ENCODE data around the gene SYNE2. TPM values are rescaled to one million over a fixed set of nuclear protein-coding genes. Genes with fewer than 3 reads are reported as not detected.
A peak's percentile ranks its signal among the peaks of the same experiment; 100 is the strongest.

Gene SYNE2
- total and polyA plus RNA-seq, 10 of the 15 experiments (the other 5 are each of a cell fraction or from before 2014, with no cell fraction given) = 2.1 to 52.7 (median 38.1) TPM

DNA sequence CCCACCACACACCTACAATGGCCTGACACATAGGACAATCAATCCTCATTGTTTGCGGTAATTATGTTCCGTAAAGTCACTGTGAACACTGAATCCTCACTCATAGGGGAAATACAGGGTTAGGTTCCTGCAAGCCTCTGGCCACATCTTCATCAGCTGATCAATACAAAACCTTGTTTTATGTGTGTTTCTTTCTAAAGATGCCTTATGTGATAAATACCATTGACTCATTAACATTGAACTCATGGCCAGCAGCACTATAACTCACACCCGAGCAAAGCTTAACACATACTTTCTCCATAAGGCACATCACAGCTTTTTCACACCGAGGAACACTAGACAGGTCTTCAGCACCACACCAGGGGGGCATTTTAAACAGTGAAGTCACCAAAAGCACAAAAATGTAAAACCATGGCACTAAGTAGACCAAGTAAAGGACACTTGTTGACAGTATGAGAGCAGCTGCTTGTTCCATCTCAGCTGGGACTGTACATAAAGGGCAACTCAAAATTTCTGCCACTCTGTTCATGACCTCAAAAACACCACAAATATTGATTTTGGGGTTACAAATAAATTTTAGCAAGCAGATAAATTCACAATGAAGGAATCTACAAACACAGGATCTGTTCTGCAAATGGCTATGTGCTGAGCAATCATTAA lies 380.9 kb downstream of the SYNE2 start (continued):
- TF ChIP-seq, protein P1, sequence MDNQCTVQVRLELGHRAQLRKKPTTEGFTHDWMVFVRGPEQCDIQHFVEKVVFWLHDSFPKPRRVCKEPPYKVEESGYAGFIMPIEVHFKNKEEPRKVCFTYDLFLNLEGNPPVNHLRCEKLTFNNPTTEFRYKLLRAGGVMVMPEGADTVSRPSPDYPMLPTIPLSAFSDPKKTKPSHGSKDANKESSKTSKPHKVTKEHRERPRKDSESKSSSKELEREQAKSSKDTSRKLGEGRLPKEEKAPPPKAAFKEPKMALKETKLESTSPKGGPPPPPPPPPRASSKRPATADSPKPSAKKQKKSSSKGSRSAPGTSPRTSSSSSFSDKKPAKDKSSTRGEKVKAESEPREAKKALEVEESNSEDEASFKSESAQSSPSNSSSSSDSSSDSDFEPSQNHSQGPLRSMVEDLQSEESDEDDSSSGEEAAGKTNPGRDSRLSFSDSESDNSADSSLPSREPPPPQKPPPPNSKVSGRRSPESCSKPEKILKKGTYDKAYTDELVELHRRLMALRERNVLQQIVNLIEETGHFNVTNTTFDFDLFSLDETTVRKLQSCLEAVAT (IDR thresholded peaks at IDR 0.05) = no peak
- no peak for TF ChIP-seq GATAD2B (conservative IDR thresholded peaks at IDR 0.05; ENCODE audit: low read depth)
- TF ChIP-seq JUNB (IDR thresholded peaks at IDR 0.05) = no peak
- TF ChIP-seq SIX5 (IDR thresholded peaks at IDR 0.05; ENCODE audit: low read depth, low read length, severe bottlenecking) = no peak
- no peak for TF ChIP-seq JUND (IDR thresholded peaks at IDR 0.05; ENCODE audit: low read depth, low read length)
- TF ChIP-seq IKZF1 (conservative IDR thresholded peaks at IDR 0.05) = no peak

DNA sequence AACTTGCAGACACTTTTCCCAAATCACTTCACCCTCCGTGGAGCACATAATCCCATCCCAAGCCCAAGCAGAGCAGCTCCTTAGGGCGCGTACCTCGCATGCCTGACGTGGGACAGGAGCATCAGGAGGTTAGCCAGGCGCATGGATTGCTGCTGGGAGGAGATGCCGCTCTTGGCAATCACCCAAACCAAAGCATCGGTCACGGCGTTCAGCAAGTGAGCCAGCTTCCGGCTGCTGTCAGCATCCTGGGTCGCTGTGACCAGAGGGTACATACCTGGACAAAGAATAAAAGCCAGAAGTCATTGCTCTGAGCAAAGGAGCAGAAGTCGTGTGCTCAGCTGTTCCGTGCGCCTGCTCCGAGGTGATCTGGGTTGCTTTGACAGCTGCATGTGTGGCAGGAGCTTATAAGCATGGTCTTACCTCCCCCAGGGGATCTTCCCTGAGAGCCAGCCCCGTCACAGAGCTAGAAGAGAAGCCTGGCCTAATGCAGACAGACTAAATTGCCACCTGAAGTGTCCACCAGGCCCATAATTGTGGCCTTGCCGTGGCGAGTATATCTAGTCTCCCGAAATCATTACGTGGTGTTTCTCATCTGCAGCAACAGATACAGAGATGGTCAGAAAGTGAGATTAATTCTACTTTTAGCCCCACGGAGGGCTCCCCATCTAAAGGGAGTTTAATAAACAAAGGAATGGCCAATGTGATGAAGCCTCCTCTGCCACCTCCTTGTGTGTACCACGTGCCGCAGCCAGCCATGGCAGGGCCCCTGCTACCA lies 382.3 kb downstream of the SYNE2 start:
- H3K36me3 ChIP-seq (ENCODE audit: control insufficient read depth in 2 of 2, insufficient read depth in 2 of 2, low read length in 1 of 2) = 0 out of 4 replicates have a peak, but pooled peaks cover 0 to 5% of the 10 kb centered on the region in 2 experiments
- H3K27me3 ChIP-seq (replicated peaks in 1 of 2; ENCODE audit: control insufficient read depth in 2 of 2, insufficient read depth in 2 of 2, low read length in 1 of 2) = no peaks in the 10 kb centered on the region
- peak overlapping the region; percentile 89 for H3K4me2 ChIP-seq (ENCODE audit: control insufficient read depth, insufficient read depth)
- 55% methylated on average over 24 of the region's 24 CpGs for WGBS (ENCODE audit: insufficient coverage, insufficient replicate concordance, low lambda C conversion rate, missing lambda C conversion rate)
- H3K9me3 ChIP-seq (replicated peaks; ENCODE audit: control insufficient read depth, insufficient read depth, low read length) = no peaks in the 10 kb centered on the region
- intact Hi-C loops (cut with micrococcal nuclease; ENCODE audit: unreplicated experiment) = loop anchor here (1.0 to 5.0 kb wide), 2 partner anchors 38 to 60 kb away; no protein-coding TSS in a partner anchor
- in situ Hi-C loops (cut with MboI) = no loop called here
- ATAC-seq = peak; percentile 27
- POLR2A ChIA-PET = interaction anchor here (0.9 to 1.7 kb wide), 9 partner anchors 9 to 594 kb away, joined by 3 to 8 read pairs (median 3); partner anchors contain the start of gene ESR2
- H3K79me2 ChIP-seq (ENCODE audit: control insufficient read depth, insufficient read depth, low read length) = peaks cover 4% of the 10 kb centered on the region; the same call in 1 of the 2 replicates
- peaks cover 53% of the 10 kb centered on the region for H3K4me1 ChIP-seq (ENCODE audit: control insufficient read depth, insufficient read depth, low read length)
- RAD21 ChIA-PET (ENCODE audit: unreplicated experiment) = interaction anchor here (0.7 to 2.0 kb wide), 14 partner anchors 9 to 489 kb away, joined by 3 to 18 read pairs (median 3); partner anchors contain the start of gene ESR2
- BruUV-seq (replicated peaks) = TSS peak; percentile 42
- H3K4me3 ChIP-seq = peak overlapping the region; percentile 33
- DNase-seq (ENCODE audit: low read depth, low spot score) = no peak
- CTCF ChIA-PET = interaction anchor here (0.8 to 3.0 kb wide), 11 partner anchors 14 to 466 kb away, joined by 3 to 17 read pairs (median 5); partner anchors contain the start of gene ESR2
- SMC1A ChIA-PET (ENCODE audit: uncharacterized antibody, unreplicated experiment) = interaction anchor here (0.5 to 4.0 kb wide), 17 partner anchors 9 to 435 kb away, joined by 3 to 34 read pairs (median 5); partner anchors contain the start of gene ESR2
- FAIRE-seq = no peak
- peak overlapping the region; percentile 29 for H2AFZ ChIP-seq (ENCODE audit: control insufficient read depth, low read depth, low read length)
- H3K9ac ChIP-seq (ENCODE audit: control insufficient read depth, insufficient read depth, low read length) = peak overlapping the region; percentile 70
- H3K27ac ChIP-seq (ENCODE audit: control insufficient read depth, insufficient read depth) = peak overlapping the region; percentile 94
- H4K20me1 ChIP-seq (ENCODE audit: control insufficient read depth, insufficient read depth) = no peaks in the 10 kb centered on the region
- TF ChIP-seq RAD21 (IDR thresholded peaks at IDR 0.05; ENCODE audit: insufficient read depth, low read depth, low read length) (no peak), RUNX3 (IDR thresholded peaks at IDR 0.05; ENCODE audit: low read length) (peak; percentile 48; the same call in 1 of the 2 replicates), SMC3 (IDR thresholded peaks at IDR 0.05; ENCODE audit: borderline replicate concordance, low read length) (no peak)
- TF ChIP-seq, protein P1 (IDR thresholded peaks at IDR 0.05) = no peak
- TF ChIP-seq, protein P2, sequence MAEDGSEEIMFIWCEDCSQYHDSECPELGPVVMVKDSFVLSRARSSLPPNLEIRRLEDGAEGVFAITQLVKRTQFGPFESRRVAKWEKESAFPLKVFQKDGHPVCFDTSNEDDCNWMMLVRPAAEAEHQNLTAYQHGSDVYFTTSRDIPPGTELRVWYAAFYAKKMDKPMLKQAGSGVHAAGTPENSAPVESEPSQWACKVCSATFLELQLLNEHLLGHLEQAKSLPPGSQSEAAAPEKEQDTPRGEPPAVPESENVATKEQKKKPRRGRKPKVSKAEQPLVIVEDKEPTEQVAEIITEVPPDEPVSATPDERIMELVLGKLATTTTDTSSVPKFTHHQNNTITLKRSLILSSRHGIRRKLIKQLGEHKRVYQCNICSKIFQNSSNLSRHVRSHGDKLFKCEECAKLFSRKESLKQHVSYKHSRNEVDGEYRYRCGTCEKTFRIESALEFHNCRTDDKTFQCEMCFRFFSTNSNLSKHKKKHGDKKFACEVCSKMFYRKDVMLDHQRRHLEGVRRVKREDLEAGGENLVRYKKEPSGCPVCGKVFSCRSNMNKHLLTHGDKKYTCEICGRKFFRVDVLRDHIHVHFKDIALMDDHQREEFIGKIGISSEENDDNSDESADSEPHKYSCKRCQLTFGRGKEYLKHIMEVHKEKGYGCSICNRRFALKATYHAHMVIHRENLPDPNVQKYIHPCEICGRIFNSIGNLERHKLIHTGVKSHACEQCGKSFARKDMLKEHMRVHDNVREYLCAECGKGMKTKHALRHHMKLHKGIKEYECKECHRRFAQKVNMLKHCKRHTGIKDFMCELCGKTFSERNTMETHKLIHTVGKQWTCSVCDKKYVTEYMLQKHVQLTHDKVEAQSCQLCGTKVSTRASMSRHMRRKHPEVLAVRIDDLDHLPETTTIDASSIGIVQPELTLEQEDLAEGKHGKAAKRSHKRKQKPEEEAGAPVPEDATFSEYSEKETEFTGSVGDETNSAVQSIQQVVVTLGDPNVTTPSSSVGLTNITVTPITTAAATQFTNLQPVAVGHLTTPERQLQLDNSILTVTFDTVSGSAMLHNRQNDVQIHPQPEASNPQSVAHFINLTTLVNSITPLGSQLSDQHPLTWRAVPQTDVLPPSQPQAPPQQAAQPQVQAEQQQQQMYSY (CRISPR knock-in tag; IDR thresholded peaks at IDR 0.05) = 0 out of 2 replicates have a peak, but pooled peaks have one; percentile 50
